ENCODE results near the gene FBXO48.
A peak's percentile ranks its signal among the peaks of the same experiment; 100 is the strongest.
"Not testable (repeated sequence)": the region's sequence is repeated elsewhere in the genome, so short reads cannot be mapped to it uniquely, and the experiment has no call there.

The FBXO48 gene

GRCh38 chr2:68467077-68467960 is at the start of gene FBXO48, which contains the start of gene APLF:
Gene FBXO48 (minus strand): TSS chr2:68467294. CDS start chr2:68465145, 2,149 bp downstream.
Gene APLF (plus strand): TSS chr2:68467585. CDS start chr2:68467732, 147 bp downstream.
- DNase-seq, result peak; percentile 99

GRCh38 chr2:68516051-68516955 is 49.2 kb upstream of the FBXO48 start:
- no peak for DNase-seq

GRCh38 chr2:68514316-68514929 is 47.3 kb upstream of the FBXO48 start:
- no peak for DNase-seq

GRCh38 chr2:68512966-68513365 is 45.9 kb upstream of the FBXO48 start:
- no peak for DNase-seq

GRCh38 chr2:68512326-68512725 is 45.2 kb upstream of the FBXO48 start:
- no peak for DNase-seq

- no peak for DNase-seq
Measured at GRCh38 chr2:68506170-68506569, 39.1 kb upstream of the FBXO48 start.

- DNase-seq, result no peak
Measured at GRCh38 chr2:68505603-68506159, 38.6 kb upstream of the FBXO48 start.

GRCh38 chr2:68501768-68502167 is 34.7 kb upstream of the FBXO48 start:
- no peak for DNase-seq

GRCh38 chr2:68500649-68501048 is 33.6 kb upstream of the FBXO48 start:
- DNase-seq, result no peak

- no peak for DNase-seq
Measured at GRCh38 chr2:68499133-68499532, 32.0 kb upstream of the FBXO48 start.

- no peak for DNase-seq
Measured at GRCh38 chr2:68491582-68491981, 24.5 kb upstream of the FBXO48 start.

GRCh38 chr2:68489282-68489681 is 22.2 kb upstream of the FBXO48 start:
- no peak for DNase-seq

- not testable (repeated sequence) for DNase-seq
Measured at GRCh38 chr2:68488605-68489004, 21.5 kb upstream of the FBXO48 start.

GRCh38 chr2:68487773-68488355 is 20.8 kb upstream of the FBXO48 start:
- peak; percentile 28 for DNase-seq

GRCh38 chr2:68483011-68483410 is 15.9 kb upstream of the FBXO48 start:
- DNase-seq, result no peak

GRCh38 chr2:68482296-68482820 is 15.3 kb upstream of the FBXO48 start:
- no peak for DNase-seq

GRCh38 chr2:68478688-68479087 is 11.6 kb upstream of the FBXO48 start:
- no peak for DNase-seq

GRCh38 chr2:68476454-68476853 is 9.4 kb upstream of the FBXO48 start:
- DNase-seq, result no peak

GRCh38 chr2:68475576-68475975 is 8.5 kb upstream of the FBXO48 start:
- DNase-seq, result no peak

GRCh38 chr2:68475110-68475509 is 8.0 kb upstream of the FBXO48 start:
- DNase-seq, result no peak

- no peak for DNase-seq
Measured at GRCh38 chr2:68472796-68473414, 5.8 kb upstream of the FBXO48 start.

GRCh38 chr2:68471385-68471784 is 4.3 kb upstream of the FBXO48 start:
- no peak for DNase-seq
